ENCODE data around the gene SLC38A8.

Gene SLC38A8

GRCh38 chr16:83994703-83995102 is 47.9 kb downstream of the SLC38A8 start:
- Histone ChIP-seq H4K20me1 (ENCODE audit: insufficient read depth) (no peaks in the 10 kb centered on the region), H3K27me3 (ENCODE audit: insufficient read depth, low read depth) (peaks cover 32% of the 10 kb centered on the region; the same call in 1 of the 2 replicates), H3K79me2 (ENCODE audit: insufficient read depth, low read depth) (no peaks in the 10 kb centered on the region), H3K36me3 (ENCODE audit: insufficient read depth) (no peaks in the 10 kb centered on the region), H3K4me3 (IDR thresholded peaks at IDR 0.05; ENCODE audit: insufficient read depth, low read depth, low read length) (no peak overlapping the region), H2AFZ (ENCODE audit: low read depth) (no peak overlapping the region), H3K9ac (no peak overlapping the region), H3K4me2 (no peak overlapping the region), H3K27ac (no peak overlapping the region), H3K4me1 (ENCODE audit: low read depth, poor library complexity, severe bottlenecking) (no peaks in the 10 kb centered on the region)
- no peak for TF ChIP-seq CTCF (conservative IDR thresholded peaks at IDR 0.05; ENCODE audit: low read depth, low read length)

GRCh38 chr16:83994087-83994486 is 48.5 kb downstream of the SLC38A8 start:
- Histone ChIP-seq H3K79me2 (ENCODE audit: insufficient read depth, low read depth) (no peaks in the 10 kb centered on the region), H2AFZ (ENCODE audit: low read depth) (no peak overlapping the region), H3K9ac (no peak overlapping the region), H3K36me3 (ENCODE audit: insufficient read depth) (no peaks in the 10 kb centered on the region), H3K27ac (no peak overlapping the region), H3K27me3 (ENCODE audit: insufficient read depth, low read depth) (peaks cover 32% of the 10 kb centered on the region; the same call in 1 of the 2 replicates), H3K4me1 (ENCODE audit: low read depth, poor library complexity, severe bottlenecking) (no peaks in the 10 kb centered on the region), H3K4me3 (IDR thresholded peaks at IDR 0.05; ENCODE audit: insufficient read depth, low read depth, low read length) (no peak overlapping the region), H4K20me1 (ENCODE audit: insufficient read depth) (no peaks in the 10 kb centered on the region), H3K4me2 (no peak overlapping the region)
- TF ChIP-seq CTCF (conservative IDR thresholded peaks at IDR 0.05; ENCODE audit: low read depth, low read length), result no peak

GRCh38 chr16:83992624-83993023 is 50.0 kb downstream of the SLC38A8 start:
- TF ChIP-seq CTCF (conservative IDR thresholded peaks at IDR 0.05; ENCODE audit: low read depth, low read length), result no peak
- Histone ChIP-seq H3K79me2 (ENCODE audit: insufficient read depth, low read depth) (no peaks in the 10 kb centered on the region), H3K9ac (no peak overlapping the region), H4K20me1 (ENCODE audit: insufficient read depth) (no peaks in the 10 kb centered on the region), H2AFZ (ENCODE audit: low read depth) (no peak overlapping the region), H3K36me3 (ENCODE audit: insufficient read depth) (no peaks in the 10 kb centered on the region), H3K4me3 (IDR thresholded peaks at IDR 0.05; ENCODE audit: insufficient read depth, low read depth, low read length) (no peak overlapping the region), H3K27me3 (ENCODE audit: insufficient read depth, low read depth) (peaks cover 31% of the 10 kb centered on the region; the same call in 1 of the 2 replicates), H3K4me2 (no peak overlapping the region), H3K27ac (no peak overlapping the region), H3K4me1 (ENCODE audit: low read depth, poor library complexity, severe bottlenecking) (no peaks in the 10 kb centered on the region)

GRCh38 chr16:83990492-83990891 is 52.1 kb downstream of the SLC38A8 start:
- TF ChIP-seq CTCF (conservative IDR thresholded peaks at IDR 0.05; ENCODE audit: low read depth, low read length), result no peak
- no peak overlapping the region for H3K4me3 ChIP-seq (IDR thresholded peaks at IDR 0.05; ENCODE audit: insufficient read depth, low read depth, low read length)
- H3K4me2 ChIP-seq, result no peak overlapping the region
- no peaks in the 10 kb centered on the region for H3K36me3 ChIP-seq (ENCODE audit: insufficient read depth)
- no peaks in the 10 kb centered on the region for H3K4me1 ChIP-seq (ENCODE audit: low read depth, poor library complexity, severe bottlenecking)
- no peak overlapping the region for H2AFZ ChIP-seq (ENCODE audit: low read depth)
- H3K27me3 ChIP-seq (ENCODE audit: insufficient read depth, low read depth), result peaks cover 14% of the 10 kb centered on the region; the same call in 1 of the 2 replicates
- no peaks in the 10 kb centered on the region for H3K79me2 ChIP-seq (ENCODE audit: insufficient read depth, low read depth)
- no peak overlapping the region for H3K27ac ChIP-seq
- H3K9ac ChIP-seq, result no peak overlapping the region
- no peaks in the 10 kb centered on the region for H4K20me1 ChIP-seq (ENCODE audit: insufficient read depth)
